ENCODE results near the gene ZNF407.

ZNF407 gene

DNA sequence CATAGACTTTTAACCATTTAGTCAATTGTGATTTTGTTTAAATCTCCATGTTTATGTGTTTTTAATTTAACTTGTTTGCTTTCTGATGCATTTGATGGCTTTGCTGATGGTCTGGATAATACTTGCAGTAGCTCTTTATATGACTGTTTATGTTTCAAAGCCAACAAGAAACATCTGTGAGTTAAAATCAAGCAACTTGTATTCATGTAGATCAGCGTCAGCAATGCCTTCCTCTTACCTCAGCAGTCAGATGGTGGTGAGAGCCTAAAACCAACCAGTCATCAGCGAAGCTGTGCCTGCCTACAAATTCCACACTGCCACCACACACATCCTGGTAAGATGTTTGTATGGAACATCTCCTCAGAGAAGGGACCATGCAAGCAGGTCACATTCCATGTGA, 379.4 kb downstream of the ZNF407 start:
- FAIRE-seq (no peak), DNase-seq (ENCODE audit: insufficient read length, low spot score) (no peak)
- no peak for TF ChIP-seq POLR2A (IDR thresholded peaks at IDR 0.05; ENCODE audit: low read depth, low read length)

DNA sequence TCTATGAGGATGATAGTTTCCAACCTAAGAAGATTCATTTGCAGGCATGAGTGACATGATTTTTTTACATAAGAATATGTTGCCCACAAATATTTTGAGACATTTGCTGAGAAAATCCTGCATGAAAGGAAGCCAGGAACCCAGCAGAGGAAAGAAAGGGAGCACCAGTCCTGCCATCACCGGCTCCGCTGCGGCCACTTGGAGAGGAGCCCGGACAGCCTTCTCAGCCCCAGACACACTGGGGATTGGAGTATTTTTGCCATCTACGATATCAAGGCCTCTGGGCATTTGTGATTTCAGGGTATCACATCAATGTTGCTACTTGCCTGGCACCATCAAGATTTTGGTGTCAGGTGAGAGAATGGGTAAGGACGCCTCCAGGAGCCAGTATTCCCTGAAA, 383.0 kb downstream of the ZNF407 start:
- no peak for DNase-seq (ENCODE audit: insufficient read length, low spot score)
- FAIRE-seq, result no peak
- no peak for TF ChIP-seq POLR2A (IDR thresholded peaks at IDR 0.05; ENCODE audit: low read depth, low read length)

DNA sequence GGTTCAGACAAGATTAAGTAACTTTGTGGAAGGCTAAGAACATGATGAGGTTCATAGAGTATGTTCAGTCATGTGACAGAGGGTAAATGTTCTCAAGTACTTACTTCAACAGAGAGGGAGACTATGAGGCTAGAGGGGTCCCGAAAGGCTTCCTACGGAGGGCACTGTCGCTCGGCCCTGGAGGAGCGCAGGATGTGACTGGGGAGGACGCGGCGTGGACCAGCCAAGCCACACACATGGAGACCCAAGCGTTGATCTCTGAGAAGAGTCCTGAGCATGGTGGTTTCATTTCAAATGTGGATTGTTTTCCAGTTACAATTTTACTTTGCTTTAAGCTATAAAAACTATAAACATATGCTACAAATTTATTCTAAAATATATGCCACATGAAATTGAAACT, 383.8 kb downstream of the ZNF407 start:
- no peak for DNase-seq (ENCODE audit: insufficient read length, low spot score)
- no peak for TF ChIP-seq POLR2A (IDR thresholded peaks at IDR 0.05; ENCODE audit: low read depth, low read length)
- FAIRE-seq, result no peak

DNA sequence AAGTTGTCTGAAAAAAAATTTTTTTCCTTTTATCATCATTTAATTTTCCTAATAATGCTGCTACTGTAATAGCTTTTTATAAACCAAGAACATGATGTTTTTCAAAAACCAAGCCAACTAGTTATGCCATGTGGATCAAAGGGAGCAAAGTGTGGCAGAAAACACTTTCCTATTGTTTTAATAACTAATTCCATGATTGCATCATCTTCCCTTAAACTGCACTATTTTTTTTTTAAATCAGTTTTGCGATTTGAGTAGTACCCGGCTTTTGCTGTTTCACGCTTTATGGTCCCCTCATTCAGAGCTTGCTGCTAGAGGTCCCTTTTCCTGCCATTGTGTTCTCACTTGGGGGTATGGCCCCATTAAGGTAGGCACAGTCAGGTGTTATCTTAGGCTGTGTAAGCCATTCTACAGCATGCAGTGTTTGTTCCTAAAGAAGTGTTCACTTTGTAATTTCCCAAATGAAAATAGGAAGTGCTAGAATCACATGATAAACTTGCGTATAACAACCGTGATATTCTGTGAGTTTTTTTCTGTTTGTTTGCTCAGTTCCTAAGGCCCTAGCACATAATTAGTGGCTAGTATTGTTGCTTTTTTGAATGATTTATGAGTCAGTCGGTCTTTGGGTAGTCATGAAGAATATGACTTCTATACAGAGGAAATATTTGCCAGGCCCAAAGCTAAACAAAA, 385.4 kb downstream of the ZNF407 start:
- FAIRE-seq, result no peak

DNA sequence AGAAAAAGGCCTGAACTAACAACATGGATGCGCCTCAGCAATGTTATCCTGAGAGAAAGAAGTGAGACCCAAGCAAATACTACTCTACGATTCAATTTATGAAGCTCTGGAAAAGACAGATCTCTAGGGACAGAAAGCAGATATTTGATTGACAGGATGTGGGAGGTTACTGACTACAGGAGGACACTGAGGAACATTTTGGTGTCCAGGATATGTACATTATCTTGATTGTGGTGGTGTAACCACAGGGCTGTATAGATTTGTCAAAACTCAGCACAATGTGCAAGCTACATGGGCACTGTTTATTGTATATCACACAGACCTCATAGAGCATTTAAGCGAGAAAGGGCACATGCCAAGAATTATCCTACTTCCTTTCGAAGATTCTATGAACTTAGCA, 391.5 kb downstream of the ZNF407 start:
- no peak for TF ChIP-seq POLR2A (IDR thresholded peaks at IDR 0.05; ENCODE audit: low read depth, low read length)
- no peak for FAIRE-seq
- DNase-seq (ENCODE audit: insufficient read length, low spot score), result no peak

More for the DNA sequence above, 385.4 kb downstream of the ZNF407 start:
- no peak for TF ChIP-seq POLR2A (IDR thresholded peaks at IDR 0.05; ENCODE audit: low read depth, low read length)
- DNase-seq (ENCODE audit: insufficient read length, low spot score), result no peak

- TF ChIP-seq POLR2A (IDR thresholded peaks at IDR 0.05; ENCODE audit: low read depth, low read length), result no peak
- no peak for FAIRE-seq
- DNase-seq (ENCODE audit: insufficient read length, low spot score), result no peak
Measured at GRCh38 chr18:74990563-74991081, 393.0 kb downstream of the ZNF407 start.

DNA sequence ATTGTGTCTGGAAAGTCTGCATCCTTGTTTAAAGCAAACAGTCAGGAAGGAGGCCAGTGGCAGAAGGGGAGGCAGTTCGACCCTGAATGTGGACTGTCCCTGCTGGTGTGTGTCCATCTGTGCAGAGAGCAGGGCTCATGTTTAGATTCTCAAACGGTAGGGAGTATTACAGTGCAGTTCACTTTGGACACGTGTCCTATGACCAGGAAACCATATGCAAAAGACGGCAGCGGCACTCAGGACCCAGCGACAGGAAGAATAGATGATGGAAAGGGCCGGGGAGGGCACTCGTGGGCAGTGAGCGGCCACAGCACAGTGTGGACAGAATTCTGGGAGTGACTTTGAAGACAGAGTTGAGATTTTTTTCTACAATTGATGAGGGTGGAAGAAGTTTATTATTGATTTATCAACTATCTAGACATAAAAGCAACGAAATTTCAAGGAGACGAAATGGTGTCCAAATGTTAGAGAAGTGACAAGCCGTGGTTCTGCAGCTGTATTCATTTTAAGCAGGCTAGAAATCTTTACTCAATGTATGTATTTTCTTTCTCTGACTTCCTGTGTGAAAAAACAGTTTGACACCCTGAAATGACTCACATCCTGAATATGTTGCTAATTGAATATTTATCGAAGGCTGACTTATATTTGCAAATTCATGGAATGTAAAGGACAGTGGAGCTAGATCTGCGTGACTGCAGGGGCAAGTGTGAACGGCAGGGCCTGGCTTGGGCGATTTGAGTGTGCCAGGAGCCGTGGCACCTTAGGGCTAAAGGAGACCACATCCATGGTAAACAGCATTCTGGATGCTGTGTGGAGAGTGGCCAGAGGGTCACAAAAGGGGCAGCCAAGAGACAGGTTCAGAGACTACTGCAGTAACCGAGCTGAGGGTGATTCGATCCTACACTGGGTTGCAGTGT, 397.1 kb downstream of the ZNF407 start:
- DNase-seq (ENCODE audit: insufficient read length, low spot score), result no peak
- no peak for FAIRE-seq
- TF ChIP-seq POLR2A (IDR thresholded peaks at IDR 0.05; ENCODE audit: low read depth, low read length), result no peak

- FAIRE-seq, result no peak
Measured at GRCh38 chr18:74995419-74995736, 397.7 kb downstream of the ZNF407 start.

DNA sequence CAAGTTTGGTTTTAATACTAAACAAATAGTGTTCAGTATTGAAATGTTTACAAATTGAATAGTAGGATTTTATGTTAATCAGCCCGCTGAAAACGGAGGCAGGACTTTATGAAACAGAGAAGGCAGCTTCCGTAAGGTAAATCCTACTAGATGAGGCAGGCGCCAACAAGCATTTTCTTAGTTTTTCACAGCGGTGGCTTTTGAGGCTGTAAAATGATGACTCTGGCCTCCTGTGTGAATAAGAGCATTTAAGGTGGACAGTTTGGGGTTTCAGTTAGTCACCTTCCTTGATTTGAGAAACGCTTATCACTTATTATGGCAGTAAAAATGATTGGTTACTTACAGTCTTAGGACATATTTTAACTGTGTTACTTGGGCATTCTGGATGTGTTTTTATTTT, 398.4 kb downstream of the ZNF407 start:
- TF ChIP-seq POLR2A (IDR thresholded peaks at IDR 0.05; ENCODE audit: low read depth, low read length), result no peak
- FAIRE-seq, result no peak

More at GRCh38 chr18:74995419-74995736, 397.7 kb downstream of the ZNF407 start:
- DNase-seq (ENCODE audit: insufficient read length, low spot score), result no peak
- no peak for TF ChIP-seq POLR2A (IDR thresholded peaks at IDR 0.05; ENCODE audit: low read depth, low read length)

DNA sequence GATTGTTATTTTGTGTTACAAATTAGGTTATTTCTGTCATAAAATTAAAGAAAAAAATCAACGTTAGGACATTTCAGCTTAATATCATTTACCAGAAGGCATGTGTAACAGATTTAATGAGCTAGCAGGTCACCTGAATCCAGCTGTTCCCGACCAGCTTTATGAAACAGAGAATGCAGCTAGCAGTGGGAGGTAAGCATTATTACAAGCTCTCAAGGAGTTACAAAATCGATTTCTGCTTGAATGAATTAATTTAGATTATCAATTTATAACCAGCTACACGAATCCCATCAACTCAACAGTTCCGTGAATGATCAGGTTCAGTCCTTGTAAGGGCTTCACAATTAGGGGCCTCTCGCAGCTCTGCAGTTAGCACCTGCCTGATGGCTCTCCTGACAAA, 399.3 kb downstream of the ZNF407 start:
- DNase-seq (ENCODE audit: insufficient read length, low spot score) (no peak), FAIRE-seq (no peak)
- TF ChIP-seq POLR2A (IDR thresholded peaks at IDR 0.05; ENCODE audit: low read depth, low read length), result no peak

More for the DNA sequence above, 398.4 kb downstream of the ZNF407 start:
- DNase-seq (ENCODE audit: insufficient read length, low spot score), result no peak

GRCh38 chr18:75000920-75001319, 403.2 kb downstream of the ZNF407 start:
- no peak for TF ChIP-seq POLR2A (IDR thresholded peaks at IDR 0.05; ENCODE audit: low read depth, low read length)
- no peak for DNase-seq (ENCODE audit: insufficient read length, low spot score)
- FAIRE-seq, result no peak

GRCh38 chr18:75003039-75003438, 405.4 kb downstream of the ZNF407 start:
- no peak for FAIRE-seq
- no peak for DNase-seq (ENCODE audit: insufficient read length, low spot score)
- no peak for TF ChIP-seq POLR2A (IDR thresholded peaks at IDR 0.05; ENCODE audit: low read depth, low read length)

DNA sequence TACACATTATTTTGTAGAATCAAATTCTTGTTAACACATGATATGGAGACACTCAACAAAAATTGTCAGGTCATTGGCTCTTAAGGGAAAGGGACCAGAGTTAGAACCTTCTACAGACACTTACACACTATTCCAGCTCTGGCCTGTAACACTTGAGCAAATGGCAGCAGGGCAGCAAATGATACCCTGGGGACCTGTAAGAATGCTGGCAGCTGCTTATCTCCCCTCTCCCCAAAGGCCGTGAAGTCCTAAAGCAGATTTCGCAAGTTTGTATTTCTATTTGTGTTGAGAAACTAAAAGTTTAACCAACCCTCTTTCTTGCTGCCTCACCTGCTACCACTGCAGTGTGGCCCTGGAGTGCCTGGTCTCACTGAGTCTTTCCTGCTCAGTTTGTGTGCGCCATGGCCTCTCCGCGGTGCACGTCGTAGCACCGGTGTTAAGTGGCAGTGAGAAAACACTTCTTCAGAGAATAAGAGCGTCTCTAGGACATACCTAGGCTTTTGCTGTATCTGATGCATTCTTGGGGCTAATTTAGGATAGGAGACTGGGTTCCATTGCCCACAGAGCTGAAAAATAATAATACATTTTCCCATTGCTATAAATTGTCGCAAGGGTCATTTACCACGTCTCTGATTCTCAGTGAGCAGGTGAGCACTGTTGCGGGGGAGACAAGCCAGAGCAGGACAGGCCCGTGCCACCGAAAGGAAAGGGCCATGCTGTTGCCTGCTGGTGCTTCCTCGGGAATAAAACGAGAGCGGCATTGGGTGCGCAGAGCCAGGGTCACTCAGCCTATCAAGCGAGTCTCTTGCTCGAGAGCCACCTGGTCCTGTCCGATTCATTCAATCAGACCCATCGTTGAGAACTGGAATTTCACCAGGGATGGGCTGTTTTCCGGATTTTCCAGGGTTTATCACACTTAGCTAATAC, 406.4 kb downstream of the ZNF407 start:
- FAIRE-seq (no peak), DNase-seq (ENCODE audit: insufficient read length, low spot score) (no peak)

GRCh38 chr18:75005626-75006025, 408.0 kb downstream of the ZNF407 start:
- DNase-seq (ENCODE audit: insufficient read length, low spot score) (no peak), FAIRE-seq (no peak)
- TF ChIP-seq POLR2A (IDR thresholded peaks at IDR 0.05; ENCODE audit: low read depth, low read length), result no peak

More for the DNA sequence above, 406.4 kb downstream of the ZNF407 start:
- TF ChIP-seq POLR2A (IDR thresholded peaks at IDR 0.05; ENCODE audit: low read depth, low read length), result no peak

Measured in H54 (cell line).